Panc1 (cell line): Measurements from ENCODE around the gene AGO1. TPM values are rescaled to one million over a fixed set of nuclear protein-coding genes. Genes with fewer than 3 reads are reported as not detected.
A peak's percentile ranks its signal among the peaks of the same experiment; 100 is the strongest.

ENCODE experiments used
- ATAC-seq: fragments of 200-7000 bp; cut with Tn5 transposase; 2 replicates; pipeline ENCODE4 v1.9.1; 2020; ENCODE audit warnings: mild to moderate bottlenecking, moderate library complexity
- BruUV-seq: library from RNA; stranded (reverse); fragments of 400-500 nt; replicated peaks from 2 replicates; lab custom pipeline; 2021; lab: Mats Ljungman, UMichigan
- CTCF ChIA-PET: fragments of 300-600 bp; sonication (Branson Sonifier 250); formaldehyde crosslinking; loops from one replicate; lab custom pipeline; 2022; ENCODE audit warnings: antibody characterized with exemption; lab: Charles Lee
- POLR2A ChIA-PET: fragments of 300-600 bp; sonication (Branson Sonifier 250); formaldehyde crosslinking; loops from one replicate; lab custom pipeline; 2022; ENCODE audit warnings: antibody characterized with exemption; lab: Charles Lee
- DNase-seq: peaks from one replicate; pipeline ENCODE4 v3.0.0-alpha.2; 2010; ENCODE audit warnings: low read depth, low spot score
- H3K27ac ChIP-seq: 2 replicates; pipeline ENCODE4 v1.5.1; 2011; ENCODE audit warnings: mild to moderate bottlenecking, low read length, inconsistent platforms
- H3K27me3 ChIP-seq: fragments of 200-500 bp; sonication (Bioruptor generic); 2 replicates; pipeline ENCODE4 v1.6.0; 2014; ENCODE audit warnings: low read length, inconsistent platforms; ENCODE audit not compliant: control insufficient read depth, insufficient read depth
- H3K36me3 ChIP-seq: fragments of 200-500 bp; sonication (Bioruptor generic); 2 replicates; pipeline ENCODE4 v1.5.1; 2014; ENCODE audit warnings: inconsistent platforms, mild to moderate bottlenecking, low read length, moderate library complexity; ENCODE audit not compliant: control insufficient read depth, insufficient read depth
- H3K4me1 ChIP-seq: 2 replicates; pipeline ENCODE4 v1.5.1; 2011; ENCODE audit warnings: inconsistent platforms, mild to moderate bottlenecking, low read length, moderate library complexity; ENCODE audit not compliant: control insufficient read depth, insufficient read depth
- H3K4me3 ChIP-seq, 2 experiments: 2 replicates each; pipeline ENCODE4 v1.5.1; 2011 to 2012; ENCODE audit warnings: low read depth in 2 of 2, low read length in 2 of 2, mild to moderate bottlenecking in 2 of 2, inconsistent platforms in 1 of 2, moderate library complexity in 1 of 2
- H3K9me3 ChIP-seq: fragments of 200-500 bp; sonication (Bioruptor generic); 2 replicates; pipeline ENCODE4 v1.5.1; 2014; ENCODE audit warnings: low read depth, mild to moderate bottlenecking, inconsistent platforms, low read length, moderate library complexity; ENCODE audit not compliant: control insufficient read depth, insufficient read depth
- CTCF ChIP-seq: fragments of 450-650 bp; IDR thresholded peaks from 2 replicates; pipeline ENCODE4 v1.5.1; 2017; ENCODE audit warnings: mild to moderate bottlenecking
- POLR2AphosphoS5 ChIP-seq: IDR thresholded peaks from 2 replicates; pipeline ENCODE4 v1.6.1; 2012; ENCODE audit warnings: mild to moderate bottlenecking, low read depth, low read length, moderate library complexity
- SIN3A ChIP-seq: IDR thresholded peaks from 2 replicates; pipeline ENCODE4 v1.6.1; 2012; ENCODE audit warnings: low read depth, mild to moderate bottlenecking, low read length, moderate library complexity, borderline replicate concordance; ENCODE audit not compliant: insufficient read depth
- TCF7L2 ChIP-seq: IDR thresholded peaks from 2 replicates; pipeline ENCODE4 v1.6.1; 2011; ENCODE audit warnings: mild to moderate bottlenecking, low read depth, low read length, inconsistent platforms
- in situ Hi-C: cut with HindIII; loops from 2 replicates; pipeline ENCODE4 v1.10.0; 2016; ENCODE audit warnings: low sequenced_read_pairs, low pct_unique_long_range_greater_than_20kb
- intact Hi-C: fragments of 100-400 bp; cut with micrococcal nuclease; formaldehyde crosslinking; loops from one replicate; pipeline ENCODE4 v1.10.0; 2022; ENCODE audit not compliant: unreplicated experiment
- total RNA-seq: library from RNA; stranded (reverse); gene quantifications from one replicate; pipeline ENCODE4 v1.2.1, GENCODE V29; 2021; ENCODE audit not compliant: unreplicated experiment
- TF ChIP-seq, protein P1 (sequence below), 2 experiments: IDR thresholded peaks; 2 replicates each; pipeline ENCODE4 v1.6.1; 2011 to 2012; ENCODE audit warnings: low read depth in 2 of 2, control low read depth in 1 of 2, low read length in 1 of 2, mild to moderate bottlenecking in 1 of 2, moderate library complexity in 1 of 2; ENCODE audit not compliant: insufficient read depth in 1 of 2

The AGO1 gene
- total RNA-seq, 1 experiment from 2014 or later = 40.1 TPM

- no peaks in the 10 kb centered on the region for H3K9me3 ChIP-seq
- peaks cover 17% of the 10 kb centered on the region for H3K4me1 ChIP-seq
- TF ChIP-seq SIN3A (no peak), CTCF (no peak), TCF7L2 (no peak), POLR2AphosphoS5 (no peak)
- TF ChIP-seq, protein P1, sequence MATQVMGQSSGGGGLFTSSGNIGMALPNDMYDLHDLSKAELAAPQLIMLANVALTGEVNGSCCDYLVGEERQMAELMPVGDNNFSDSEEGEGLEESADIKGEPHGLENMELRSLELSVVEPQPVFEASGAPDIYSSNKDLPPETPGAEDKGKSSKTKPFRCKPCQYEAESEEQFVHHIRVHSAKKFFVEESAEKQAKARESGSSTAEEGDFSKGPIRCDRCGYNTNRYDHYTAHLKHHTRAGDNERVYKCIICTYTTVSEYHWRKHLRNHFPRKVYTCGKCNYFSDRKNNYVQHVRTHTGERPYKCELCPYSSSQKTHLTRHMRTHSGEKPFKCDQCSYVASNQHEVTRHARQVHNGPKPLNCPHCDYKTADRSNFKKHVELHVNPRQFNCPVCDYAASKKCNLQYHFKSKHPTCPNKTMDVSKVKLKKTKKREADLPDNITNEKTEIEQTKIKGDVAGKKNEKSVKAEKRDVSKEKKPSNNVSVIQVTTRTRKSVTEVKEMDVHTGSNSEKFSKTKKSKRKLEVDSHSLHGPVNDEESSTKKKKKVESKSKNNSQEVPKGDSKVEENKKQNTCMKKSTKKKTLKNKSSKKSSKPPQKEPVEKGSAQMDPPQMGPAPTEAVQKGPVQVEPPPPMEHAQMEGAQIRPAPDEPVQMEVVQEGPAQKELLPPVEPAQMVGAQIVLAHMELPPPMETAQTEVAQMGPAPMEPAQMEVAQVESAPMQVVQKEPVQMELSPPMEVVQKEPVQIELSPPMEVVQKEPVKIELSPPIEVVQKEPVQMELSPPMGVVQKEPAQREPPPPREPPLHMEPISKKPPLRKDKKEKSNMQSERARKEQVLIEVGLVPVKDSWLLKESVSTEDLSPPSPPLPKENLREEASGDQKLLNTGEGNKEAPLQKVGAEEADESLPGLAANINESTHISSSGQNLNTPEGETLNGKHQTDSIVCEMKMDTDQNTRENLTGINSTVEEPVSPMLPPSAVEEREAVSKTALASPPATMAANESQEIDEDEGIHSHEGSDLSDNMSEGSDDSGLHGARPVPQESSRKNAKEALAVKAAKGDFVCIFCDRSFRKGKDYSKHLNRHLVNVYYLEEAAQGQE (IDR thresholded peaks at IDR 0.05; ENCODE audit: insufficient read depth in 1 of 2, low read depth in 2 of 2, low read length in 1 of 2) = no peak
- ChIA-PET CTCF (interaction anchor here (0.6 kb wide), 2 partner anchors 27 to 1655 kb away, joined by 5 to 6 read pairs; no protein-coding TSS in a partner anchor), POLR2A (interaction anchor here (0.6 kb wide), 1 partner anchor 420 kb away, joined by 10 read pairs; no protein-coding TSS in a partner anchor)
- DNase-seq (no peak), ATAC-seq (peak; percentile 24)
- peak overlapping the region; percentile 73 for H3K27ac ChIP-seq
- BruUV-seq = no TSS peak
- H3K36me3 ChIP-seq = peaks cover 7% of the 10 kb centered on the region; the same call in 1 of the 2 replicates
- in situ Hi-C loops = no loop called here
- peak overlapping the region; percentile 93 to 96 for H3K4me3 ChIP-seq
- H3K27me3 ChIP-seq = no peaks in the 10 kb centered on the region
- intact Hi-C loops = no loop called here
Measured at GRCh38 chr1:35883635-35884101, 659 bp downstream of the AGO1 start.

DNA sequence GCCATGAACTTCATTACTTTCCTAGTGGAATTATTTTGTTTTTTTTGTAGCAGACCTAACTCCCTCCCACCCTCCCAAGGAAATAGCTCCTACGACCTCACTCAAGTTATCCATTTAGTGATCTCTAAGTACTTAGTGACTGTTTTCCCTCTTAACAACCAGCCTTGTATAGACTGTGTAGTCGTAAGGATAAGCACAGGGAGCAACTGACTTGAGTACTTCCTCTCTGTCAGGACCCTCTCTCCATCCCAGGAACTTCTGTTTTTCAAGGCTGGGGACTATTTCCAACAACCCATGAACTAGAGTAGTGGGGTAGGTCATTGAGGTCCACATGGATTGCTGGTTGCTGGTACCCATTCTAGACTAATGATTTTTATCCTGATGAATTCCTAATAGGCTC, 1.9 kb downstream of the AGO1 start:
- in situ Hi-C loops = no loop called here
- H3K36me3 ChIP-seq = peaks cover 10% of the 10 kb centered on the region; the same call in 1 of the 2 replicates
- no peaks in the 10 kb centered on the region for H3K9me3 ChIP-seq
- TF ChIP-seq, protein P1 (IDR thresholded peaks at IDR 0.05; ENCODE audit: insufficient read depth in 1 of 2, low read depth in 2 of 2, low read length in 1 of 2) = no peak
- TF ChIP-seq SIN3A = no peak
- no peak for TF ChIP-seq CTCF
- no peak for TF ChIP-seq TCF7L2
- no peak for TF ChIP-seq POLR2AphosphoS5
- H3K27me3 ChIP-seq = no peaks in the 10 kb centered on the region
- intact Hi-C loops = no loop called here
- no peak overlapping the region for H3K4me3 ChIP-seq
- H3K4me1 ChIP-seq = peaks cover 17% of the 10 kb centered on the region
- CTCF ChIA-PET = no interaction called here
- no peak overlapping the region for H3K27ac ChIP-seq
- DNase-seq (no peak), ATAC-seq (no peak)
- POLR2A ChIA-PET = interaction anchor here (0.6 kb wide), 1 partner anchor 665 kb away, joined by 6 read pairs; no protein-coding TSS in a partner anchor
- no TSS peak for BruUV-seq
